Measurements from ENCODE around the gene RASAL1.

GRCh38 chr12:113086249-113087164 is 49.1 kb downstream of the RASAL1 start:
- TF ChIP-seq POLR2AphosphoS5 (IDR thresholded peaks at IDR 0.05; ENCODE audit: low read depth, low read length) = no peak
- TF ChIP-seq, protein P1, sequence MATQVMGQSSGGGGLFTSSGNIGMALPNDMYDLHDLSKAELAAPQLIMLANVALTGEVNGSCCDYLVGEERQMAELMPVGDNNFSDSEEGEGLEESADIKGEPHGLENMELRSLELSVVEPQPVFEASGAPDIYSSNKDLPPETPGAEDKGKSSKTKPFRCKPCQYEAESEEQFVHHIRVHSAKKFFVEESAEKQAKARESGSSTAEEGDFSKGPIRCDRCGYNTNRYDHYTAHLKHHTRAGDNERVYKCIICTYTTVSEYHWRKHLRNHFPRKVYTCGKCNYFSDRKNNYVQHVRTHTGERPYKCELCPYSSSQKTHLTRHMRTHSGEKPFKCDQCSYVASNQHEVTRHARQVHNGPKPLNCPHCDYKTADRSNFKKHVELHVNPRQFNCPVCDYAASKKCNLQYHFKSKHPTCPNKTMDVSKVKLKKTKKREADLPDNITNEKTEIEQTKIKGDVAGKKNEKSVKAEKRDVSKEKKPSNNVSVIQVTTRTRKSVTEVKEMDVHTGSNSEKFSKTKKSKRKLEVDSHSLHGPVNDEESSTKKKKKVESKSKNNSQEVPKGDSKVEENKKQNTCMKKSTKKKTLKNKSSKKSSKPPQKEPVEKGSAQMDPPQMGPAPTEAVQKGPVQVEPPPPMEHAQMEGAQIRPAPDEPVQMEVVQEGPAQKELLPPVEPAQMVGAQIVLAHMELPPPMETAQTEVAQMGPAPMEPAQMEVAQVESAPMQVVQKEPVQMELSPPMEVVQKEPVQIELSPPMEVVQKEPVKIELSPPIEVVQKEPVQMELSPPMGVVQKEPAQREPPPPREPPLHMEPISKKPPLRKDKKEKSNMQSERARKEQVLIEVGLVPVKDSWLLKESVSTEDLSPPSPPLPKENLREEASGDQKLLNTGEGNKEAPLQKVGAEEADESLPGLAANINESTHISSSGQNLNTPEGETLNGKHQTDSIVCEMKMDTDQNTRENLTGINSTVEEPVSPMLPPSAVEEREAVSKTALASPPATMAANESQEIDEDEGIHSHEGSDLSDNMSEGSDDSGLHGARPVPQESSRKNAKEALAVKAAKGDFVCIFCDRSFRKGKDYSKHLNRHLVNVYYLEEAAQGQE (IDR thresholded peaks at IDR 0.05; ENCODE audit: insufficient read depth in 1 of 2, low read depth in 2 of 2, low read length in 2 of 2) = no peak
- TF ChIP-seq TAF1 (IDR thresholded peaks at IDR 0.05; ENCODE audit: borderline replicate concordance, insufficient read depth, low read length) = no peak
- TF ChIP-seq SIN3A (IDR thresholded peaks at IDR 0.05; ENCODE audit: borderline replicate concordance, insufficient read depth, low read length) = no peak

All from PFSK-1 (cell line).